HG03280 (cell line): ENCODE measurements around the gene RARRES1.
A peak's percentile ranks its signal among the peaks of the same experiment; 100 is the strongest.

Experiments
- ATAC-seq: cut with Tn5 transposase; IDR thresholded peaks from one replicate; pipeline ENCODE4 v1.9.1; 2021; ENCODE audit warnings: mild to moderate bottlenecking, moderate library complexity; ENCODE audit not compliant: unreplicated experiment

RARRES1 gene

GRCh38 chr3:158735296-158736033 is 3.2 kb upstream of the RARRES1 start:
- ATAC-seq, result no peak

- ATAC-seq, result no peak
These were observed 1.4 kb upstream of the RARRES1 start for GRCh38 chr3:158733656-158734055.

GRCh38 chr3:158732856-158733200 is 571 bp upstream of the RARRES1 start:
- ATAC-seq, result no peak

GRCh38 chr3:158731486-158731885 is 771 bp downstream of the RARRES1 start:
- ATAC-seq, result no peak

GRCh38 chr3:158728851-158729250 is 3.4 kb downstream of the RARRES1 start:
- no peak for ATAC-seq

- ATAC-seq, result no peak
These were observed 4.2 kb downstream of the RARRES1 start for GRCh38 chr3:158728061-158728377.

- ATAC-seq, result peak; percentile 71
These were observed 4.8 kb downstream of the RARRES1 start for GRCh38 chr3:158727206-158728060.

- ATAC-seq, result no peak
These were observed 6.8 kb downstream of the RARRES1 start for GRCh38 chr3:158725348-158726011.

- ATAC-seq, result no peak
These were observed 8.3 kb downstream of the RARRES1 start for GRCh38 chr3:158723991-158724390.

- ATAC-seq, result no peak
These were observed 10.1 kb downstream of the RARRES1 start for GRCh38 chr3:158722108-158722507.

GRCh38 chr3:158718490-158719170 is 13.6 kb downstream of the RARRES1 start:
- ATAC-seq, result no peak

GRCh38 chr3:158717576-158717975 is 14.7 kb downstream of the RARRES1 start:
- ATAC-seq, result no peak

- no peak for ATAC-seq
These were observed 19.2 kb downstream of the RARRES1 start for GRCh38 chr3:158713094-158713499.

GRCh38 chr3:158712443-158712842 is 19.8 kb downstream of the RARRES1 start:
- ATAC-seq, result no peak

- ATAC-seq, result no peak
These were observed 20.4 kb downstream of the RARRES1 start for GRCh38 chr3:158711886-158712285.

- no peak for ATAC-seq
These were observed 21.7 kb downstream of the RARRES1 start for GRCh38 chr3:158710601-158711000.

- ATAC-seq, result no peak
These were observed 22.6 kb downstream of the RARRES1 start for GRCh38 chr3:158709666-158710083.

GRCh38 chr3:158703566-158703965 is 28.7 kb downstream of the RARRES1 start:
- ATAC-seq, result no peak

GRCh38 chr3:158702815-158703481 is 29.3 kb downstream of the RARRES1 start:
- ATAC-seq, result no peak

GRCh38 chr3:158701420-158702065 is 30.7 kb downstream of the RARRES1 start:
- ATAC-seq, result no peak
